Ishikawa (cell line): Measurements from ENCODE around the gene PLXNC1.
A peak's percentile ranks its signal among the peaks of the same experiment; 100 is the strongest.

Source experiments
- CEBPB ChIP-seq: IDR thresholded peaks from 2 replicates; pipeline ENCODE4 v1.6.1; 2012
- CREB1 ChIP-seq: IDR thresholded peaks from 2 replicates; pipeline ENCODE4 v1.6.1; 2012; ENCODE audit warnings: low read depth
- EGR1 ChIP-seq: IDR thresholded peaks from 2 replicates; pipeline ENCODE4 v1.6.1; 2012
- EP300 ChIP-seq: IDR thresholded peaks from 2 replicates; pipeline ENCODE4 v1.6.1; 2012; ENCODE audit warnings: borderline replicate concordance
- FOXM1 ChIP-seq: IDR thresholded peaks from 2 replicates; pipeline ENCODE4 v1.6.1; 2012; ENCODE audit warnings: low read depth, borderline replicate concordance
- NFIC ChIP-seq: IDR thresholded peaks from 2 replicates; pipeline ENCODE4 v1.6.1; 2012
- RAD21 ChIP-seq: IDR thresholded peaks from 2 replicates; pipeline ENCODE4 v1.6.1; 2012; ENCODE audit warnings: low read depth
- TAF1 ChIP-seq: IDR thresholded peaks from 2 replicates; pipeline ENCODE4 v1.6.1; 2012; ENCODE audit warnings: low read depth, mild to moderate bottlenecking
- TCF12 ChIP-seq: IDR thresholded peaks from 2 replicates; pipeline ENCODE4 v1.6.1; 2012; ENCODE audit warnings: low read depth
- TEAD4 ChIP-seq: IDR thresholded peaks from 2 replicates; pipeline ENCODE4 v1.6.1; 2012
- USF1 ChIP-seq: IDR thresholded peaks from 2 replicates; pipeline ENCODE4 v1.6.1; 2012
- YY1 ChIP-seq: IDR thresholded peaks from 2 replicates; pipeline ENCODE4 v1.6.1; 2012; ENCODE audit warnings: low read depth
- ZBTB7A ChIP-seq: IDR thresholded peaks from 2 replicates; pipeline ENCODE4 v1.6.1; 2012; ENCODE audit warnings: low read depth
- TF ChIP-seq, protein P1 (sequence below): IDR thresholded peaks from 2 replicates; pipeline ENCODE4 v1.6.1; 2012
- TF ChIP-seq, protein P2 (sequence below): IDR thresholded peaks from 2 replicates; pipeline ENCODE4 v1.6.1; 2012; ENCODE audit warnings: low read depth, mild to moderate bottlenecking

PLXNC1 gene

GRCh38 chr12:94101738-94102660 lies 46.4 kb upstream of the PLXNC1 start:
- TF ChIP-seq YY1 (no peak), RAD21 (peak; percentile 89)
- TF ChIP-seq, protein P1, sequence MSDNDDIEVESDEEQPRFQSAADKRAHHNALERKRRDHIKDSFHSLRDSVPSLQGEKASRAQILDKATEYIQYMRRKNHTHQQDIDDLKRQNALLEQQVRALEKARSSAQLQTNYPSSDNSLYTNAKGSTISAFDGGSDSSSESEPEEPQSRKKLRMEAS = peak; percentile 41

DNA sequence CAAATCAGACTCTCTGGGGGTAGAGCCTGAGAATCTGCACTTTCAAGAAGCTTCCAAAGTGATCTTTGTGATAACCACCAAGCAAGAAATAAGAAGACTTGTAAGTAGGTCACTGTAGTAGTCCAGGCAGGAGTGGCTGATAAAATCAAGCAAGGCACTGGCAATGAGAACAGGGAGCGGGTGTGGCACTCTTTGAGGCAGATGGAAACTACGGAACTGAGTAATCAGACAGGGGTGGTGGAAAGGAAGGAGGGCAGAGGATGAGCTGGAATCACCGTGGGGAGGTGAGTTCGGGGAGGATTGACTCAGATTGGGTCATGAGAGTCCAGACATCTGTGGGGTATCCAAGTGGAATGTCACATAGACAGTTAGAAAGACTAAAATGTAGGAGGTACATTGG lies 44.4 kb upstream of the PLXNC1 start:
- TF ChIP-seq ZBTB7A (no peak), TAF1 (no peak), EP300 (no peak), RAD21 (no peak), USF1 (no peak), CEBPB (no peak), NFIC (no peak), YY1 (no peak), EGR1 (no peak), TEAD4 (no peak), TCF12 (no peak), FOXM1 (no peak), CREB1 (no peak)
- TF ChIP-seq, protein P1 = no peak
- TF ChIP-seq, protein P2, sequence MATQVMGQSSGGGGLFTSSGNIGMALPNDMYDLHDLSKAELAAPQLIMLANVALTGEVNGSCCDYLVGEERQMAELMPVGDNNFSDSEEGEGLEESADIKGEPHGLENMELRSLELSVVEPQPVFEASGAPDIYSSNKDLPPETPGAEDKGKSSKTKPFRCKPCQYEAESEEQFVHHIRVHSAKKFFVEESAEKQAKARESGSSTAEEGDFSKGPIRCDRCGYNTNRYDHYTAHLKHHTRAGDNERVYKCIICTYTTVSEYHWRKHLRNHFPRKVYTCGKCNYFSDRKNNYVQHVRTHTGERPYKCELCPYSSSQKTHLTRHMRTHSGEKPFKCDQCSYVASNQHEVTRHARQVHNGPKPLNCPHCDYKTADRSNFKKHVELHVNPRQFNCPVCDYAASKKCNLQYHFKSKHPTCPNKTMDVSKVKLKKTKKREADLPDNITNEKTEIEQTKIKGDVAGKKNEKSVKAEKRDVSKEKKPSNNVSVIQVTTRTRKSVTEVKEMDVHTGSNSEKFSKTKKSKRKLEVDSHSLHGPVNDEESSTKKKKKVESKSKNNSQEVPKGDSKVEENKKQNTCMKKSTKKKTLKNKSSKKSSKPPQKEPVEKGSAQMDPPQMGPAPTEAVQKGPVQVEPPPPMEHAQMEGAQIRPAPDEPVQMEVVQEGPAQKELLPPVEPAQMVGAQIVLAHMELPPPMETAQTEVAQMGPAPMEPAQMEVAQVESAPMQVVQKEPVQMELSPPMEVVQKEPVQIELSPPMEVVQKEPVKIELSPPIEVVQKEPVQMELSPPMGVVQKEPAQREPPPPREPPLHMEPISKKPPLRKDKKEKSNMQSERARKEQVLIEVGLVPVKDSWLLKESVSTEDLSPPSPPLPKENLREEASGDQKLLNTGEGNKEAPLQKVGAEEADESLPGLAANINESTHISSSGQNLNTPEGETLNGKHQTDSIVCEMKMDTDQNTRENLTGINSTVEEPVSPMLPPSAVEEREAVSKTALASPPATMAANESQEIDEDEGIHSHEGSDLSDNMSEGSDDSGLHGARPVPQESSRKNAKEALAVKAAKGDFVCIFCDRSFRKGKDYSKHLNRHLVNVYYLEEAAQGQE = no peak

DNA sequence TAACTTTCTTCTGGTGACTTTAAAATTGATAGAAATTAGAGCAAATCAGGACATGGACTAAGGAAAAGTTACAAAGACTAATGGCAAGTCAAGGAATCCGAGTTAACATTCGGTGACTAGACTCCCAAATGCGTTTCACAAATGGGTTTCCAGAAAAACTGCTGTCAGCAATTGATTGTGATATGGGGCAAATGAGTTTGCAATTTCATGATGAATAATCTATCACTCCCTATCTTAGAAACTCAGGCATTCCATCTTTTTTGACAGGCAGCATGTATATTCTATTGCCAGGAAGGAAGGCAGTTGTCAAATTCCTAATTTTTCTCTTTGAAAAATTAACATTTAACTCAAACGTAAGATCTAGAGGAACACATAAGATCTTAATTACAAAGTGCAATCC lies 40.5 kb upstream of the PLXNC1 start:
- TF ChIP-seq TEAD4 (no peak), EP300 (no peak), RAD21 (no peak), EGR1 (no peak), USF1 (no peak), FOXM1 (no peak)

- TF ChIP-seq YY1 = no peak
- TF ChIP-seq, protein P2 = no peak
Observed at GRCh38 chr12:94109160-94109559, 39.2 kb upstream of the PLXNC1 start.

GRCh38 chr12:94110258-94110657 lies 38.1 kb upstream of the PLXNC1 start:
- TF ChIP-seq EP300 (no peak), CREB1 (no peak), TAF1 (no peak), YY1 (no peak), FOXM1 (no peak), EGR1 (no peak), NFIC (no peak), TEAD4 (no peak), CEBPB (no peak), RAD21 (no peak)
- TF ChIP-seq, protein P1 = no peak

DNA sequence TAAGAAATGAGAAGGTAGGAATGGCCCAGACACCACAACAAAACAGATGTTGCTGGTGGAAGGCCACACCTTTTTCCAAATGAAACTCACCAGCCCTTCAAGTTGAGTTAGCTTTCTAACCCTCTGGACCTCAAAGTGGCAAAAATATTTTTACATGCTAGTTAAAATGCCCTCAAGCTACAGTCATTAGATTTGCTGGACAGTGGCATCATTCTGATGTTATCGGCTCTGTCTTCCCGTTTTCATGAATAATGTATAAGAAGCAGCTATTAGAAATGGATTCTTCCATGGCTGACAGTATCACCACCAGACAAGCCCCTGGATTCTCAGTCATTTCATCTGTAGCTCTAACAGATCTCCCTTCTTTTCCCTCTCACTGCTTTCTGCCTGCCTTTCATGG lies 37.1 kb upstream of the PLXNC1 start:
- TF ChIP-seq EGR1 (no peak), USF1 (no peak), FOXM1 (no peak), TEAD4 (no peak), ZBTB7A (no peak), RAD21 (no peak)
